GM21576 (cell line): ENCODE data around the gene RIIAD1.
"Not testable (repeated sequence)": the region's sequence is repeated elsewhere in the genome, so short reads cannot be mapped to it uniquely, and the experiment has no call there.

ENCODE experiments used
- ATAC-seq: cut with Tn5 transposase; IDR thresholded peaks from one replicate; pipeline ENCODE4 v1.9.1; 2021; ENCODE audit warnings: mild to moderate bottlenecking, moderate library complexity; ENCODE audit not compliant: unreplicated experiment

RIIAD1 gene

GRCh38 chr1:151720974-151721787 is at the start of gene RIIAD1:
Gene RIIAD1, plus strand, starts transcription at chr1:151721522. Its CDS starts 15 bp downstream, at chr1:151721537.
- ATAC-seq = peak; percentile 47

- ATAC-seq = no peak
Observed at GRCh38 chr1:151673407-151673806, 47.9 kb upstream of the RIIAD1 start.

- no peak for ATAC-seq
Observed at GRCh38 chr1:151680391-151680790, 40.9 kb upstream of the RIIAD1 start.

GRCh38 chr1:151680826-151681225 is 40.5 kb upstream of the RIIAD1 start:
- ATAC-seq = no peak

- no peak for ATAC-seq
Observed at GRCh38 chr1:151681923-151682322, 39.4 kb upstream of the RIIAD1 start.

GRCh38 chr1:151682901-151683300 is 38.4 kb upstream of the RIIAD1 start:
- ATAC-seq = not testable (repeated sequence)

- no peak for ATAC-seq
Observed at GRCh38 chr1:151684128-151684527, 37.2 kb upstream of the RIIAD1 start.

- ATAC-seq = no peak
Observed at GRCh38 chr1:151686561-151686960, 34.8 kb upstream of the RIIAD1 start.

GRCh38 chr1:151689494-151689893 is 31.8 kb upstream of the RIIAD1 start:
- ATAC-seq = no peak

GRCh38 chr1:151692226-151692625 is 29.1 kb upstream of the RIIAD1 start:
- ATAC-seq = no peak

- no peak for ATAC-seq
Observed at GRCh38 chr1:151693057-151693651, 28.2 kb upstream of the RIIAD1 start.

GRCh38 chr1:151701515-151701914 is 19.8 kb upstream of the RIIAD1 start:
- no peak for ATAC-seq

GRCh38 chr1:151702936-151703335 is 18.4 kb upstream of the RIIAD1 start:
- ATAC-seq = no peak

GRCh38 chr1:151703813-151704212 is 17.5 kb upstream of the RIIAD1 start:
- no peak for ATAC-seq

- ATAC-seq = no peak
Observed at GRCh38 chr1:151704246-151704645, 17.1 kb upstream of the RIIAD1 start.

GRCh38 chr1:151705146-151705545 is 16.2 kb upstream of the RIIAD1 start:
- no peak for ATAC-seq

- no peak for ATAC-seq
Observed at GRCh38 chr1:151705753-151706463, 15.4 kb upstream of the RIIAD1 start.

- ATAC-seq = no peak
Observed at GRCh38 chr1:151706464-151707415, 14.6 kb upstream of the RIIAD1 start.

GRCh38 chr1:151707541-151708065 is 13.7 kb upstream of the RIIAD1 start:
- no peak for ATAC-seq

GRCh38 chr1:151708891-151709290 is 12.4 kb upstream of the RIIAD1 start:
- ATAC-seq = no peak
